A549 (cell line): Measurements from ENCODE around the gene DDX49.

Experiments
- CHD4 ChIP-seq: fragments of 200-600 bp; sonication (generic); IDR thresholded peaks from 2 replicates; pipeline ENCODE4 v1.6.1; 2016; ENCODE audit warnings: antibody characterized with exemption, mild to moderate bottlenecking, borderline replicate concordance
- SMC3 ChIP-seq: fragments of >200 bp; sonication (Bioruptor Twin); formaldehyde crosslinking; IDR thresholded peaks from 3 replicates; pipeline ENCODE4 v1.6.1; 2018; ENCODE audit warnings: inconsistent platforms

GRCh38 chr19:18975011-18975410, 55.5 kb downstream of the DDX49 start:
- TF ChIP-seq CHD4 (no peak), SMC3 (no peak)
